Neural progenitor cell (in vitro differentiated cells): ENCODE results near the gene ATP7B. TPM values are rescaled to one million over a fixed set of nuclear protein-coding genes. Genes with fewer than 3 reads are reported as not detected.

ENCODE experiments used
- DNase-seq: peaks from one replicate; pipeline ENCODE4 v3.0.0-alpha.2; 2016; ENCODE audit warnings: low spot score
- H2AFZ ChIP-seq: fragments of 200-600 bp; sonication (generic); replicated peaks from 2 replicates; pipeline ENCODE4 v1.6.1; 2016; ENCODE audit warnings: antibody characterized with exemption
- H3F3A ChIP-seq: fragments of 200-600 bp; sonication (generic); 2 replicates; pipeline ENCODE4 v1.6.1; 2016; ENCODE audit warnings: antibody characterized with exemption, low read depth
- H3K27ac ChIP-seq: fragments of 200-600 bp; sonication (generic); 2 replicates; pipeline ENCODE4 v1.5.1; 2016; ENCODE audit warnings: mild to moderate bottlenecking
- H3K27me3 ChIP-seq: fragments of 200-600 bp; sonication (generic); 2 replicates; pipeline ENCODE4 v1.6.1; 2016; ENCODE audit warnings: mild to moderate bottlenecking, moderate library complexity
- H3K36me3 ChIP-seq: fragments of 200-600 bp; sonication (generic); 2 replicates; pipeline ENCODE4 v1.5.1; 2016
- H3K4me1 ChIP-seq: fragments of 200-600 bp; sonication (generic); 2 replicates; pipeline ENCODE4 v1.6.1; 2016; ENCODE audit warnings: mixed run types
- H3K4me2 ChIP-seq: fragments of 200-600 bp; sonication (generic); 2 replicates; pipeline ENCODE4 v1.6.1; 2016
- H3K4me3 ChIP-seq: fragments of 200-600 bp; sonication (generic); 2 replicates; pipeline ENCODE4 v1.5.1; 2016
- H3K79me2 ChIP-seq: fragments of 200-600 bp; sonication (generic); 2 replicates; pipeline ENCODE4 v1.6.1; 2016; ENCODE audit warnings: low read depth
- H3K9ac ChIP-seq: fragments of 200-600 bp; sonication (generic); 2 replicates; pipeline ENCODE4 v1.6.1; 2016
- H3K9me3 ChIP-seq: fragments of 200-600 bp; sonication (generic); 2 replicates; pipeline ENCODE4 v1.5.1; 2016; ENCODE audit warnings: low read depth
- H4K20me1 ChIP-seq: fragments of 200-600 bp; sonication (generic); 2 replicates; pipeline ENCODE4 v1.6.1; 2016; ENCODE audit warnings: low read depth
- H3K27ac Mint-ChIP-seq: 3 replicates; pipeline ENCODE4 v1.8.0; 2021; ENCODE audit warnings: mixed read lengths
- H3K27me3 Mint-ChIP-seq: 2 replicates; pipeline ENCODE4 v1.8.0; 2022; ENCODE audit warnings: low read depth, mild to moderate bottlenecking, inconsistent platforms, moderate library complexity, mixed read lengths; ENCODE audit not compliant: insufficient read depth
- H3K36me3 Mint-ChIP-seq: 3 replicates; pipeline ENCODE4 v1.8.0; 2021; ENCODE audit warnings: mixed read lengths
- H3K4me1 Mint-ChIP-seq: 3 replicates; pipeline ENCODE4 v1.8.0; 2021; ENCODE audit warnings: mixed read lengths
- H3K4me3 Mint-ChIP-seq: 3 replicates; pipeline ENCODE4 v1.8.0; 2021; ENCODE audit warnings: mild to moderate bottlenecking, moderate library complexity, mixed read lengths
- H3K9me3 Mint-ChIP-seq: 3 replicates; pipeline ENCODE4 v1.8.0; 2020; ENCODE audit warnings: mixed read lengths
- EZH2 ChIP-seq: fragments of 200-600 bp; sonication (generic); IDR thresholded peaks from 2 replicates; pipeline ENCODE4 v1.6.1; 2017; ENCODE audit warnings: antibody characterized with exemption, mild to moderate bottlenecking, moderate library complexity
- EZH2phosphoT487 ChIP-seq: fragments of 200-600 bp; sonication (generic); IDR thresholded peaks from 2 replicates; pipeline ENCODE4 v1.6.1; 2017; ENCODE audit warnings: antibody characterized with exemption
- total RNA-seq: library from RNA; depleted of rRNA; stranded (reverse); fragments of >200 nt; gene quantifications from 2 replicates; pipeline ENCODE4 v1.2.3, GENCODE V29; 2015; ENCODE audit warnings: low replicate concordance
- TF ChIP-seq, protein P1 (sequence below): fragments of 200-600 bp; sonication (generic); IDR thresholded peaks from 2 replicates; pipeline ENCODE4 v1.5.1; 2017; ENCODE audit warnings: antibody characterized with exemption, mild to moderate bottlenecking

Gene ATP7B
- total RNA-seq, 1 donor from 2014 or later: 8.2 TPM

DNA sequence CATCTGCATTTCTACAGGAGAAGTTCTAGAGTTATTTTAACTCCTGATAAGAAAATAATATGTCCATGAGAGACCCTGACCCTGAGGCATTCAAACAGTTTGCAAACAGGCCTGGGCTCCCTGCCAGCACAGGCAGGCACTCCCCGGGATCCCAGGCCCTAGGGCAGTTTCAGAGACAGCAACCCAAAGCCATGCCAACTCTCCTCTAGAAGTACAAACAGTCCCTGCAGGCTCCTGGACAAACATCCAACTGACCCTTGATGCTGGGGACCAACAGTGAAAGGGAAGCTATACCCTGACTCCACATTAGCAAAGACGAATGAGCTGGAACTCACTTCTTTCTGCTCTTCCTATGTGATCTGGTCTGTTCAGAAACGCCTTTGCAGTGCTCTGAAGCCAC, 104.7 kb downstream of the ATP7B start:
- Mint-ChIP-seq H3K27me3 (no peaks in the 10 kb centered on the region), H3K9me3 (peaks cover 2% of the 10 kb centered on the region), H3K27ac (no peak overlapping the region), H3K36me3 (peaks cover 2% of the 10 kb centered on the region), H3K4me3 (no peak overlapping the region), H3K4me1 (peaks cover 19% of the 10 kb centered on the region)
- Histone ChIP-seq H3K79me2 (no peaks in the 10 kb centered on the region), H4K20me1 (no peaks in the 10 kb centered on the region), H2AFZ (no peak overlapping the region), H3K36me3 (no peaks in the 10 kb centered on the region), H3K4me2 (no peak overlapping the region), H3K4me3 (no peak overlapping the region), H3K9me3 (no peaks in the 10 kb centered on the region), H3K9ac (no peak overlapping the region), H3K27me3 (no peaks in the 10 kb centered on the region), H3K27ac (no peak overlapping the region), H3F3A (no peaks in the 10 kb centered on the region), H3K4me1 (peaks cover 6% of the 10 kb centered on the region)
- DNase-seq: no peak
- TF ChIP-seq, protein P1, sequence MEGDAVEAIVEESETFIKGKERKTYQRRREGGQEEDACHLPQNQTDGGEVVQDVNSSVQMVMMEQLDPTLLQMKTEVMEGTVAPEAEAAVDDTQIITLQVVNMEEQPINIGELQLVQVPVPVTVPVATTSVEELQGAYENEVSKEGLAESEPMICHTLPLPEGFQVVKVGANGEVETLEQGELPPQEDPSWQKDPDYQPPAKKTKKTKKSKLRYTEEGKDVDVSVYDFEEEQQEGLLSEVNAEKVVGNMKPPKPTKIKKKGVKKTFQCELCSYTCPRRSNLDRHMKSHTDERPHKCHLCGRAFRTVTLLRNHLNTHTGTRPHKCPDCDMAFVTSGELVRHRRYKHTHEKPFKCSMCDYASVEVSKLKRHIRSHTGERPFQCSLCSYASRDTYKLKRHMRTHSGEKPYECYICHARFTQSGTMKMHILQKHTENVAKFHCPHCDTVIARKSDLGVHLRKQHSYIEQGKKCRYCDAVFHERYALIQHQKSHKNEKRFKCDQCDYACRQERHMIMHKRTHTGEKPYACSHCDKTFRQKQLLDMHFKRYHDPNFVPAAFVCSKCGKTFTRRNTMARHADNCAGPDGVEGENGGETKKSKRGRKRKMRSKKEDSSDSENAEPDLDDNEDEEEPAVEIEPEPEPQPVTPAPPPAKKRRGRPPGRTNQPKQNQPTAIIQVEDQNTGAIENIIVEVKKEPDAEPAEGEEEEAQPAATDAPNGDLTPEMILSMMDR: no peak
- TF ChIP-seq EZH2 (no peak), EZH2phosphoT487 (no peak)

DNA sequence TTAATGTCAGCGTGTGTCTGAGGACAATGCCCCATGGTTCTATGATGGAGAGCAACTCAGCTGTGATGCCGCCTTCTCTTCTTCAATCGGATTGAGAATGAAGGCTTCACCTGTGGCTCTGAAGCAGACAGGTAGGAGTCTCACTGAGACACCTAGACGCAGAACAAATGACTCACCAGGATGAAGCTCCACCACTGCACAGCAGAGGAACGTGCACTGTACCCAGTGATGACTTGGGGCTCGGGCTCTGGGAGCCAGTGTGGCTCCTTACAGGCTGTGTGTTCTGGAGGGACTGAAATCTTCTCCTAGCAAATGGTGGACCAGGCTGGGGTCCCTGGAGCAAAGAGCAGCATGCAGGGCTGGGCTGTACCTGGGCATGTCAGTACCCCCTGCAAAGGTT, 105.5 kb downstream of the ATP7B start:
- Histone ChIP-seq H3F3A (no peaks in the 10 kb centered on the region), H4K20me1 (no peaks in the 10 kb centered on the region), H3K4me1 (peaks cover 6% of the 10 kb centered on the region), H3K9ac (no peak overlapping the region), H2AFZ (peak overlapping the region; percentile 34), H3K9me3 (no peaks in the 10 kb centered on the region), H3K4me2 (no peak overlapping the region), H3K4me3 (no peak overlapping the region), H3K79me2 (no peaks in the 10 kb centered on the region), H3K27ac (no peak overlapping the region), H3K27me3 (no peaks in the 10 kb centered on the region), H3K36me3 (no peaks in the 10 kb centered on the region)
- no peak for DNase-seq
- H3K9me3 Mint-ChIP-seq: peaks cover 2% of the 10 kb centered on the region
- no peak overlapping the region for H3K4me3 Mint-ChIP-seq
- H3K27ac Mint-ChIP-seq: peak overlapping the region; percentile 42
- H3K27me3 Mint-ChIP-seq: no peaks in the 10 kb centered on the region
- TF ChIP-seq, protein P1: no peak
- TF ChIP-seq EZH2phosphoT487: no peak
- no peak for TF ChIP-seq EZH2
- peaks cover 2% of the 10 kb centered on the region for H3K36me3 Mint-ChIP-seq
- H3K4me1 Mint-ChIP-seq: peaks cover 19% of the 10 kb centered on the region

DNA sequence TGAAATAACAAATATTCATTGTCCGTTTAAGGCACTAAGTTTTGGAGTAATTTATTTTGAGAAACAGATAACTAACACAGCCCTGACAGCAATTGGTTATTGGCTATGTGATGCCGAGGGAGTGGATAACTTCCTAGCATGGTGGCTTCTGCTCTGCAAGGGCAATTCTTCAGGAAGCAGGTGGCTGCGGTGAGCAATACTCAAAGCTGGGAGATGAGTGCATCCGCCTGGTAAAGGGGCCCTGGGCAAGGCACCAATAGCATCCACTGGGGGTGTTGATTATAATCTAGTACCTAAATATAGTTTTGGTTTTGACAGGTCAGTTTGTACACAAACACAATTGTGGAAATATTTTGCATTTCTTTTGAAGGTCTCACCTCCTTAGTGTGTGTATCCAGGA, 108.5 kb downstream of the ATP7B start:
- no peak for DNase-seq
- Mint-ChIP-seq H3K27me3 (no peaks in the 10 kb centered on the region), H3K27ac (no peak overlapping the region), H3K9me3 (no peaks in the 10 kb centered on the region), H3K4me3 (no peak overlapping the region), H3K4me1 (peaks cover 5% of the 10 kb centered on the region), H3K36me3 (no peaks in the 10 kb centered on the region)
- Histone ChIP-seq H3F3A (no peaks in the 10 kb centered on the region), H3K9ac (no peak overlapping the region), H3K79me2 (no peaks in the 10 kb centered on the region), H3K36me3 (no peaks in the 10 kb centered on the region), H3K9me3 (no peaks in the 10 kb centered on the region), H4K20me1 (no peaks in the 10 kb centered on the region), H3K4me3 (no peak overlapping the region), H2AFZ (no peak overlapping the region), H3K4me1 (peaks cover 6% of the 10 kb centered on the region), H3K4me2 (no peak overlapping the region), H3K27me3 (no peaks in the 10 kb centered on the region), H3K27ac (no peak overlapping the region)
- no peak for TF ChIP-seq EZH2phosphoT487
- TF ChIP-seq EZH2: no peak
- TF ChIP-seq, protein P1: no peak
